Kidney (tissue), 14 donors: ENCODE data around the gene NXNL1. TPM values are rescaled to one million over a fixed set of nuclear protein-coding genes. Genes with fewer than 3 reads are reported as not detected.

Experiments
- DNase-seq, 5 donors: peaks; one replicate each; pipeline ENCODE4 v3.0.0-alpha.2; 2013 to 2020
- FAIRE-seq: peaks from 2 replicates; lab custom pipeline; 2012; peaks lifted over from hg19 to GRCh38; lab: Jason Lieb, UNC
- H3K27ac ChIP-seq, 2 donors: one replicate each; pipeline ENCODE4 v1.7.0; 2013; ENCODE audit warnings: low read depth in 2 of 2, low read length in 2 of 2, inconsistent platforms in 1 of 2
- H3K27me3 ChIP-seq: one replicate; pipeline ENCODE4 v1.7.1; 2013; ENCODE audit warnings: low read length, inconsistent platforms; ENCODE audit not compliant: control insufficient read depth, insufficient read depth
- H3K36me3 ChIP-seq, 3 donors: one replicate each; pipeline versions ENCODE4 v1.7.0 to v1.7.1; 2013; ENCODE audit warnings: low read length in 3 of 3, control low read depth in 1 of 3, inconsistent platforms in 1 of 3; ENCODE audit not compliant: insufficient read depth in 3 of 3, control insufficient read depth in 2 of 3
- H3K4me1 ChIP-seq, 3 donors: one replicate each; pipeline versions ENCODE4 v1.7.0 to v1.7.1; 2013; ENCODE audit warnings: low read length in 3 of 3, inconsistent platforms in 1 of 3, low read depth in 1 of 3; ENCODE audit not compliant: control insufficient read depth in 2 of 3, insufficient read depth in 2 of 3
- H3K4me3 ChIP-seq, 3 donors: one replicate each; pipeline versions ENCODE4 v1.7.0 to v1.8.1; 2013; ENCODE audit warnings: low read length in 3 of 3, control low read depth in 1 of 3, inconsistent platforms in 1 of 3
- H3K9ac ChIP-seq, 3 donors: one replicate each; pipeline versions ENCODE4 v1.7.0 to v1.7.1; 2013; ENCODE audit warnings: low read length in 3 of 3, control low read depth in 1 of 3, inconsistent platforms in 1 of 3
- H3K9me3 ChIP-seq, 3 donors: one replicate each; pipeline versions ENCODE4 v1.7.0 to v1.7.1; 2013; ENCODE audit warnings: low read length in 3 of 3, control low read depth in 1 of 3, inconsistent platforms in 1 of 3; ENCODE audit not compliant: control insufficient read depth in 2 of 3, insufficient read depth in 1 of 3
- intact Hi-C: fragments of 100-400 bp; cut with DNase I; formaldehyde crosslinking; loops from one replicate; pipeline ENCODE4 v1.11.1; 2022
- polyA plus RNA-seq: library from polyadenylated mRNA; stranded (reverse); fragments of 350-450 nt; fragmentation: Illumina TruSeq; extraction: RNeasy Lipid Tissue Mini Kit (QIAGEN cat#74804); gene quantifications from one replicate; pipeline ENCODE4 v1.2.3, GENCODE V29; 2014; ENCODE audit warnings: low read depth, low replicate concordance; ENCODE audit not compliant: insufficient read depth
- total RNA-seq: library from RNA; stranded (reverse); fragmentation: NEBNext Ultra II Directional; extraction: Animal tissue kit (Norgen Biotek cat#: 25700); gene quantifications from one replicate; pipeline ENCODE4 v1.2.1, GENCODE V29; 2021
- TF ChIP-seq, protein P1 (sequence below): IDR thresholded peaks from 3 replicates; pipeline ENCODE4 v1.5.1; 2012; ENCODE audit warnings: mild to moderate bottlenecking, moderate library complexity, borderline replicate concordance; ENCODE audit not compliant: insufficient read depth; ENCODE audit errors: extremely low read depth
- donor health status: control.
- donor health status: control.
- donor health status: control.
- donor health status: control.
- donor health status: control.
- donor health status: DM: yes; HTN: yes; CAD: no.
- donor health status: Normal renal cell carcinoma (clear cell type).

Gene NXNL1
- total and polyA plus RNA-seq, 2 donors from 2014 or later: not detected

DNA sequence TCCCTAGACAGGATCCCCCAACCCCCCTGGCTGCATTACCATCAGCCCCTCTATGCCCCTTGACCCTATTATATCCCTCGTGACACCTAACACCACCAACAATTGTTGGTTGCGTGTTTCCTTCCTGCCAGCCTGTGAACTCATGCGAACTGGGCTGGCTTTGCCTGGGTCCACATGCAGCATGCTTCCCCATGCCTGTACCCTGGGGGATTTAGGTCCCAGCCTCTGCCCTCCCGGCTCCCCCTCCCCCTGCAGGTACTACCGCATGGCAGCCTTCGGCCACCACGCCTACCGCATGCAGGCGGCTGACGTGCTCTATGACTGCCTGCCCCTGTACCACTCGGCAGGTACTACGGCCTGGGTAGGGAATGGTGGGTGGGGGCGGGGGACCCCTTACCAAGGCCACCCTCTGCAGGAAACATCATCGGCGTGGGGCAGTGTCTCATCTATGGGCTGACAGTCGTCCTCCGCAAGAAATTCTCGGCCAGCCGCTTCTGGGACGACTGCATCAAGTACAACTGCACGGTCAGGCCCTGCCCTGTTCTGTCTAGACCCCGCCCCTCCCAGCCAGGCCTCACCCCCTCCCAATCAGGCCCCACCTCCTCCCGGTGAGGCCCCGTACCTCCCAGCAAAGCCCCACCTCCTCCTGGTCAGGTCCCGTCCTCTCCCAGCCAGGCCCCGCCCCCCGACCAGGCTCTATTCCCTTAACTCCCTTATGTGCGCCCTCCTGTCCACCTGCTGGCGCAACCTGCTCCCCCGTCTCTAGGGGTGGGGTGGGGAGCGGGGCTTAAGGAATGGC, 28.1 kb upstream of the NXNL1 start:
- Histone ChIP-seq H3K27me3 (no peaks in the 10 kb centered on the region), H3K9me3 (no peaks in the 10 kb centered on the region), H3K4me1 (peaks cover 0 to 7% (median 0%) of the 10 kb centered on the region in 3 donors), H3K36me3 (no peaks in the 10 kb centered on the region), H3K9ac (no peak overlapping the region), H3K27ac (peak overlapping the region in 1 of 2 donors; percentile 28), H3K4me3 (peak overlapping the region in 2 of 3 donors; percentile 32 to 42)
- TF ChIP-seq, protein P1, sequence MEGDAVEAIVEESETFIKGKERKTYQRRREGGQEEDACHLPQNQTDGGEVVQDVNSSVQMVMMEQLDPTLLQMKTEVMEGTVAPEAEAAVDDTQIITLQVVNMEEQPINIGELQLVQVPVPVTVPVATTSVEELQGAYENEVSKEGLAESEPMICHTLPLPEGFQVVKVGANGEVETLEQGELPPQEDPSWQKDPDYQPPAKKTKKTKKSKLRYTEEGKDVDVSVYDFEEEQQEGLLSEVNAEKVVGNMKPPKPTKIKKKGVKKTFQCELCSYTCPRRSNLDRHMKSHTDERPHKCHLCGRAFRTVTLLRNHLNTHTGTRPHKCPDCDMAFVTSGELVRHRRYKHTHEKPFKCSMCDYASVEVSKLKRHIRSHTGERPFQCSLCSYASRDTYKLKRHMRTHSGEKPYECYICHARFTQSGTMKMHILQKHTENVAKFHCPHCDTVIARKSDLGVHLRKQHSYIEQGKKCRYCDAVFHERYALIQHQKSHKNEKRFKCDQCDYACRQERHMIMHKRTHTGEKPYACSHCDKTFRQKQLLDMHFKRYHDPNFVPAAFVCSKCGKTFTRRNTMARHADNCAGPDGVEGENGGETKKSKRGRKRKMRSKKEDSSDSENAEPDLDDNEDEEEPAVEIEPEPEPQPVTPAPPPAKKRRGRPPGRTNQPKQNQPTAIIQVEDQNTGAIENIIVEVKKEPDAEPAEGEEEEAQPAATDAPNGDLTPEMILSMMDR: peak; percentile 4
- DNase-seq (peak; percentile 88 to 95 (median 92)), FAIRE-seq (no peak)
- intact Hi-C loops: no loop called here

DNA sequence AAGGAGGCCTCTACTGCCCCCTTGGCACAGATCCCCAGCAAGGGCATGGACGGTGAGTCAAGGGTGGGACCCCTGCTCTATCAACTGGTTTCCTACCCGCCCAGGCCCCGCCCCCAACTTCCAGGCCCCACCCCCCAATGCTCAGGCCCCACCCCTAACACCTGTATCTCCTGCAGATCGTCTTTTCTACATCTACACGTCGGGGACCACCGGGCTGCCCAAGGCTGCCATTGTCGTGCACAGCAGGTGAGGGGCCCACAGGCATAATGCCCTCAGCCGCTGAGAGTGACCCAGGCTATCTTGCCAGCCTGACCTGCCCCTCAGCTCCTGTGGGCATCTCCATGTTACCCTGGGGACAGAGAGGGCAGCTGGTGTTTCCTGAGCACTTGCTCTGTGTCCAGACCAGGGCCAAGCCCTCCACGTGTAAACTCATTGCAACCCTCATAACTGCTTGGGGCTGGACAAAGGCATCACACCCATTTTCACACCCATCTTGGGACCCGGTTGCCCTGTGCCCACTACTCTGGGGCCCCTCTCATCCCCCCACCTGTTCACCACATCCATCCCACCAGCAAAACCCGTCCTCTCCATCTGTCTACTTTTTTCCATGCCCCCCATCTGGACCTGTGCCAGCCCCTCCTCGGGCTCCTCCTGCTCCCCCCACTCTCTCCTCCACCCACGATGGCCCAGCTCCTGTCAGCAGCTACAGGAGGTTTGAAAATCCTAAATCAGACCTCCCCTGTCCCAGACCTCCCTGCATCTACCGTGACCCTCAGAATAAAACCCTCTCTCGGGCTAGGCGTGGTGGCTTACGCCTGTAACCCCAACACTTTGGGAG, 26.8 kb upstream of the NXNL1 start:
- no peak for FAIRE-seq
- peak in 1 of 5 donors; percentile 63 for DNase-seq
- H3K27ac ChIP-seq: no peak overlapping the region
- no peaks in the 10 kb centered on the region for H3K36me3 ChIP-seq
- no peaks in the 10 kb centered on the region for H3K27me3 ChIP-seq
- H3K9ac ChIP-seq: no peak overlapping the region
- H3K4me3 ChIP-seq: no peak overlapping the region
- intact Hi-C loops: no loop called here
- TF ChIP-seq, protein P1: no peak
- H3K4me1 ChIP-seq: peaks cover 0 to 7% (median 0%) of the 10 kb centered on the region in 3 donors
- H3K9me3 ChIP-seq: no peaks in the 10 kb centered on the region

DNA sequence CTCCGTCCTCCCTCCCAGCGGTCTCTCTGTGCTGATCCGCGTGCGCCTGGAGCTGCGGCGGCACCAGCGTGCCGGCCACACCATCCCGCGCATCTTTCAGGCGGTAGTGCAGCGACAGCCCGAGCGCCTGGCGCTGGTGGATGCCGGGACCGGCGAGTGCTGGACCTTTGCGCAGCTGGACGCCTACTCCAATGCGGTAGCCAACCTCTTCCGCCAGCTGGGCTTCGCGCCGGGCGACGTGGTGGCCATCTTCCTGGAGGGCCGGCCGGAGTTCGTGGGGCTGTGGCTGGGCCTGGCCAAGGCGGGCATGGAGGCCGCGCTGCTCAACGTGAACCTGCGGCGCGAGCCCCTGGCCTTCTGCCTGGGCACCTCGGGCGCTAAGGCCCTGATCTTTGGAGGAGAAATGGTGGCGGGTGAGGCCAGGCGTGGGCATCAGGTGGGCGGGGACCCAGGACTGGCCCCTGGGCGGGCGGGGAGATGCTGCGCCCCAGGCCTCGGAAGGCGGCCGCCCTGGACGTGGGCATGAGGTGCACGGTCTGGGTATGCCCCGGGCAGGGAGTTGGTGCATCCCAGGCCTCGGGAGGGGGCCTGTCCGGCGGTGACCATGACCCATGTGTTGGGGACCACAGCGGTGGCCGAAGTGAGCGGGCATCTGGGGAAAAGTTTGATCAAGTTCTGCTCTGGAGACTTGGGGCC, 26.0 kb upstream of the NXNL1 start:
- peaks cover 0 to 7% (median 0%) of the 10 kb centered on the region in 3 donors for H3K4me1 ChIP-seq
- intact Hi-C loops: no loop called here
- no peak overlapping the region for H3K27ac ChIP-seq
- no peaks in the 10 kb centered on the region for H3K9me3 ChIP-seq
- H3K9ac ChIP-seq: no peak overlapping the region
- TF ChIP-seq, protein P1: no peak
- H3K36me3 ChIP-seq: no peaks in the 10 kb centered on the region
- H3K4me3 ChIP-seq: no peak overlapping the region
- no peaks in the 10 kb centered on the region for H3K27me3 ChIP-seq
- DNase-seq: peak in 1 of 5 donors; percentile 52
- no peak for FAIRE-seq
